CD14-positive monocyte (primary cell): ENCODE data around the gene PI4KA. TPM values are rescaled to one million over a fixed set of nuclear protein-coding genes. Genes with fewer than 3 reads are reported as not detected.

Experiments used
- DNase-seq, 3 donors: peaks; one replicate each; pipeline ENCODE4 v3.0.0-alpha.2; 2011 to 2022
- H2AFZ ChIP-seq: 2 replicates; pipeline ENCODE4 v1.6.0; 2012; ENCODE audit warnings: mild to moderate bottlenecking, low read depth, low read length, inconsistent platforms; ENCODE audit not compliant: insufficient read depth, poor library complexity, severe bottlenecking
- H3K27ac ChIP-seq, 2 donors: 1 replicate in 1 of 2; 2 replicates in 1 of 2; pipeline ENCODE4 v1.5.1; 2012 to 2013; ENCODE audit warnings: low read length in 2 of 2, control low read depth in 1 of 2, inconsistent platforms in 1 of 2, low read depth in 1 of 2, mild to moderate bottlenecking in 1 of 2
- H3K27me3 ChIP-seq, 2 donors: one replicate each; pipeline versions ENCODE4 v1.6.0 to v1.6.1; 2011 to 2013; ENCODE audit warnings: low read length in 2 of 2; ENCODE audit not compliant: control insufficient read depth in 2 of 2, insufficient read depth in 2 of 2
- H3K36me3 ChIP-seq, 2 donors: replicated peaks in 1 of 2; 1 replicate in 1 of 2; 2 replicates in 1 of 2; pipeline versions ENCODE4 v1.5.1 to v1.6.1; 2012 to 2013; ENCODE audit warnings: low read length in 2 of 2, control low read depth in 1 of 2, inconsistent platforms in 1 of 2, mild to moderate bottlenecking in 1 of 2; ENCODE audit not compliant: insufficient read depth in 2 of 2, control insufficient read depth in 1 of 2
- H3K4me1 ChIP-seq, 2 donors: 1 replicate in 1 of 2; 2 replicates in 1 of 2; pipeline versions ENCODE4 v1.5.1 to v1.6.1; 2012 to 2013; ENCODE audit warnings: low read length in 2 of 2, control low read depth in 1 of 2, inconsistent platforms in 1 of 2, mild to moderate bottlenecking in 1 of 2, moderate library complexity in 1 of 2; ENCODE audit not compliant: insufficient read depth in 2 of 2, control insufficient read depth in 1 of 2
- H3K4me2 ChIP-seq: replicated peaks from 2 replicates; pipeline ENCODE3; 2012; ENCODE audit warnings: low read length, moderate library complexity, mild to moderate bottlenecking; ENCODE audit not compliant: poor library complexity, severe bottlenecking; ENCODE audit errors: extremely low read depth
- H3K4me3 ChIP-seq, 3 experiments: fragments of 200-600 bp in 1 of 3; sonication (generic) in 1 of 3; replicated peaks in 1 of 3; 1 replicate in 2 of 3; 2 replicates in 1 of 3; pipeline ENCODE4 v1.5.1; 2011 to 2013; ENCODE audit warnings: low read length in 3 of 3, mild to moderate bottlenecking in 3 of 3, control low read depth in 2 of 3, low read depth in 2 of 3, inconsistent platforms in 1 of 3, moderate library complexity in 1 of 3
- H3K79me2 ChIP-seq: 2 replicates; pipeline ENCODE4 v1.6.0; 2012; ENCODE audit warnings: mild to moderate bottlenecking, control low read depth, inconsistent platforms, low read length, moderate library complexity; ENCODE audit not compliant: insufficient read depth
- H3K9ac ChIP-seq: 2 replicates; pipeline ENCODE4 v1.6.0; 2017; ENCODE audit warnings: low read length, mild to moderate bottlenecking; ENCODE audit not compliant: insufficient read depth, poor library complexity, severe bottlenecking
- H3K9me3 ChIP-seq, 2 donors: replicated peaks in 1 of 2; 1 replicate in 1 of 2; 2 replicates in 1 of 2; pipeline versions ENCODE4 v1.5.1 to v1.6.1; 2012 to 2013; ENCODE audit warnings: low read length in 2 of 2, control low read depth in 1 of 2; ENCODE audit not compliant: control insufficient read depth in 1 of 2, insufficient read depth in 1 of 2
- H4K20me1 ChIP-seq: 2 replicates; pipeline ENCODE4 v1.6.0; 2012; ENCODE audit warnings: mild to moderate bottlenecking, low read length, control low read depth, moderate library complexity; ENCODE audit not compliant: insufficient read depth
- H3K27ac Mint-ChIP-seq, 7 donors: one replicate each; pipeline ENCODE4 v1.8.0; 2020; ENCODE audit warnings: mild to moderate bottlenecking in 7 of 7, mixed read lengths in 7 of 7, moderate library complexity in 6 of 7, inconsistent platforms in 2 of 7
- H3K27me3 Mint-ChIP-seq, 3 donors: one replicate each; pipeline ENCODE4 v1.8.0; 2021 to 2022; ENCODE audit warnings: low read depth in 3 of 3, mild to moderate bottlenecking in 3 of 3, mixed read lengths in 3 of 3, moderate library complexity in 3 of 3, inconsistent platforms in 1 of 3
- H3K36me3 Mint-ChIP-seq, 2 donors: one replicate each; pipeline ENCODE4 v1.8.0; 2020; ENCODE audit warnings: mixed read lengths in 2 of 2, inconsistent platforms in 1 of 2, mild to moderate bottlenecking in 1 of 2
- H3K4me1 Mint-ChIP-seq: one replicate; pipeline ENCODE4 v1.8.0; 2020; ENCODE audit warnings: mild to moderate bottlenecking, mixed read lengths
- H3K4me3 Mint-ChIP-seq, 2 donors: one replicate each; pipeline ENCODE4 v1.8.0; 2020; ENCODE audit warnings: mild to moderate bottlenecking in 2 of 2, mixed read lengths in 2 of 2, moderate library complexity in 1 of 2
- H3K9me3 Mint-ChIP-seq, 7 donors: one replicate each; pipeline ENCODE4 v1.8.0; 2020 to 2022; ENCODE audit warnings: mixed read lengths in 7 of 7, mild to moderate bottlenecking in 6 of 7, moderate library complexity in 6 of 7, inconsistent platforms in 2 of 7
- WGBS: methylation state at CpG from one replicate; pipeline ENCODE4 v1.1.5; 2013; ENCODE audit warnings: missing lambda C conversion rate; ENCODE audit not compliant: insufficient coverage; 5-methylcytosine and 5-hydroxymethylcytosine counted together
- intact Hi-C, 2 donors: fragments of 100-400 bp; cut with micrococcal nuclease; formaldehyde crosslinking; loops; one replicate each; pipeline versions ENCODE4 v1.15.0 to v1.15.1; 2023
- polyA plus RNA-seq, 3 donors: library from polyadenylated mRNA; depleted of rRNA in 1 of 3; unstranded in 2 of 3; stranded (reverse) in 1 of 3; fragments of 300-500 nt in 2 of 3; fragments of >200 nt in 1 of 3; fragmentation: Illumina TruSeq in 2 of 3; gene quantifications; 1 replicate in 2 of 3; 2 replicates in 1 of 3; pipeline ENCODE4 v1.2.3, GENCODE V29; 2012 to 2021
- TF ChIP-seq, protein P1 (sequence below): fragments of 200-600 bp; IDR thresholded peaks from one replicate; pipeline ENCODE4 v1.8.0; 2022; ENCODE audit warnings: antibody characterized with exemption, mild to moderate bottlenecking

The PI4KA gene
- polyA plus RNA-seq, 3 donors, result 22.8 to 74.4 (median 38.2) TPM

- Histone ChIP-seq H2AFZ (no peak overlapping the region), H3K79me2 (no peaks in the 10 kb centered on the region), H3K4me1 (no peaks in the 10 kb centered on the region), H3K27me3 (no peaks in the 10 kb centered on the region), H3K27ac (no peak overlapping the region), H3K36me3 (peaks cover 81 to 99% of the 10 kb centered on the region in 2 donors), H3K4me3 (no peak overlapping the region), H3K9ac (no peak overlapping the region), H3K9me3 (no peaks in the 10 kb centered on the region), H3K4me2 (no peak overlapping the region), H4K20me1 (no peaks in the 10 kb centered on the region)
- intact Hi-C loops, result no loop called here
- WGBS, result 42% methylated on average over 2 of the region's 4 CpGs
- no peak for DNase-seq
- H3K4me1 Mint-ChIP-seq, result no peaks in the 10 kb centered on the region
- peak overlapping the region in 1 of 7 donors; percentile 37 for H3K27ac Mint-ChIP-seq
- TF ChIP-seq, protein P1, sequence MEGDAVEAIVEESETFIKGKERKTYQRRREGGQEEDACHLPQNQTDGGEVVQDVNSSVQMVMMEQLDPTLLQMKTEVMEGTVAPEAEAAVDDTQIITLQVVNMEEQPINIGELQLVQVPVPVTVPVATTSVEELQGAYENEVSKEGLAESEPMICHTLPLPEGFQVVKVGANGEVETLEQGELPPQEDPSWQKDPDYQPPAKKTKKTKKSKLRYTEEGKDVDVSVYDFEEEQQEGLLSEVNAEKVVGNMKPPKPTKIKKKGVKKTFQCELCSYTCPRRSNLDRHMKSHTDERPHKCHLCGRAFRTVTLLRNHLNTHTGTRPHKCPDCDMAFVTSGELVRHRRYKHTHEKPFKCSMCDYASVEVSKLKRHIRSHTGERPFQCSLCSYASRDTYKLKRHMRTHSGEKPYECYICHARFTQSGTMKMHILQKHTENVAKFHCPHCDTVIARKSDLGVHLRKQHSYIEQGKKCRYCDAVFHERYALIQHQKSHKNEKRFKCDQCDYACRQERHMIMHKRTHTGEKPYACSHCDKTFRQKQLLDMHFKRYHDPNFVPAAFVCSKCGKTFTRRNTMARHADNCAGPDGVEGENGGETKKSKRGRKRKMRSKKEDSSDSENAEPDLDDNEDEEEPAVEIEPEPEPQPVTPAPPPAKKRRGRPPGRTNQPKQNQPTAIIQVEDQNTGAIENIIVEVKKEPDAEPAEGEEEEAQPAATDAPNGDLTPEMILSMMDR, result no peak
- peaks cover 0 to 3% (median 1%) of the 10 kb centered on the region in 3 donors for H3K27me3 Mint-ChIP-seq
- H3K36me3 Mint-ChIP-seq, result peaks cover 84 to 97% of the 10 kb centered on the region in 2 donors
- no peak overlapping the region for H3K4me3 Mint-ChIP-seq
- H3K9me3 Mint-ChIP-seq, result peaks cover 0 to 2% (median 0%) of the 10 kb centered on the region in 7 donors
Observed at GRCh38 chr22:20808844-20809243, 49.8 kb downstream of the PI4KA start.

- 21% methylated on average over 2 of the region's 4 CpGs for WGBS
- no peak overlapping the region for H3K4me3 ChIP-seq
- H3K4me1 ChIP-seq, result no peaks in the 10 kb centered on the region
- no peak overlapping the region for H2AFZ ChIP-seq
- Mint-ChIP-seq H3K27me3 (peaks cover 0 to 3% (median 1%) of the 10 kb centered on the region in 3 donors), H3K4me3 (no peak overlapping the region), H3K4me1 (no peaks in the 10 kb centered on the region), H3K36me3 (peaks cover 84 to 98% of the 10 kb centered on the region in 2 donors), H3K9me3 (peaks cover 0 to 2% (median 0%) of the 10 kb centered on the region in 7 donors), H3K27ac (peak overlapping the region in 1 of 7 donors; percentile 42)
- no peaks in the 10 kb centered on the region for H4K20me1 ChIP-seq
- TF ChIP-seq, protein P1, result no peak
- H3K4me2 ChIP-seq, result no peak overlapping the region
- no peaks in the 10 kb centered on the region for H3K79me2 ChIP-seq
- no peaks in the 10 kb centered on the region for H3K9me3 ChIP-seq
- H3K27ac ChIP-seq, result no peak overlapping the region
- DNase-seq, result no peak
- H3K36me3 ChIP-seq, result peaks cover 81 to 99% of the 10 kb centered on the region in 2 donors
- H3K27me3 ChIP-seq, result no peaks in the 10 kb centered on the region
- no peak overlapping the region for H3K9ac ChIP-seq
- intact Hi-C loops, result no loop called here
Observed at GRCh38 chr22:20807315-20807752, 51.3 kb downstream of the PI4KA start.
